ENCODE data around the gene LMO1. TPM values are rescaled to one million over a fixed set of nuclear protein-coding genes. Genes with fewer than 3 reads are reported as not detected.

Gene LMO1
- total and polyA plus RNA-seq, 5 donors = 0.34 to 0.51 TPM; not detected in 3

GRCh38 chr11:8271106-8271886, 7.6 kb upstream of the LMO1 start:
- ATAC-seq (no peak), DNase-seq (no peak)
- intact Hi-C loops (cut with DNase I) = no loop called here
- H3K27me3 ChIP-seq (ENCODE audit: control insufficient read depth, insufficient read depth) = no peaks in the 10 kb centered on the region
- no peaks in the 10 kb centered on the region for H3K9me3 ChIP-seq (ENCODE audit: control insufficient read depth, low read length)
- H3K4me3 ChIP-seq (ENCODE audit: low read length) = no peak overlapping the region
- no peak overlapping the region for H3K27ac ChIP-seq (ENCODE audit: low read length)
- 91% methylated on average over 5 of the region's 5 CpGs for WGBS
- H3K4me1 ChIP-seq (ENCODE audit: control insufficient read depth, insufficient read depth, low read length) = no peaks in the 10 kb centered on the region

GRCh38 chr11:8269636-8270035, 6.0 kb upstream of the LMO1 start:
- Histone ChIP-seq H3K4me3 (ENCODE audit: low read length) (no peak overlapping the region), H3K4me1 (ENCODE audit: control insufficient read depth, insufficient read depth, low read length) (no peaks in the 10 kb centered on the region), H3K27me3 (ENCODE audit: control insufficient read depth, insufficient read depth) (no peaks in the 10 kb centered on the region), H3K27ac (ENCODE audit: low read length) (no peak overlapping the region), H3K9me3 (ENCODE audit: control insufficient read depth, low read length) (no peaks in the 10 kb centered on the region)
- no peak for ATAC-seq
- 73% methylated on average over 5 of the region's 5 CpGs for WGBS
- no peak for DNase-seq
- intact Hi-C loops (cut with DNase I) = no loop called here

GRCh38 chr11:8268530-8269400, 5.1 kb upstream of the LMO1 start:
- Histone ChIP-seq H3K4me3 (ENCODE audit: low read length) (peak overlapping the region; percentile 71), H3K4me1 (ENCODE audit: control insufficient read depth, insufficient read depth, low read length) (no peaks in the 10 kb centered on the region), H3K27ac (ENCODE audit: low read length) (no peak overlapping the region), H3K27me3 (ENCODE audit: control insufficient read depth, insufficient read depth) (no peaks in the 10 kb centered on the region), H3K9me3 (ENCODE audit: control insufficient read depth, low read length) (no peaks in the 10 kb centered on the region)
- no peak for DNase-seq
- WGBS = 9% methylated on average over 65 of the region's 65 CpGs
- intact Hi-C loops (cut with DNase I) = no loop called here
- peak in 1 of 2 donors; percentile 27 for ATAC-seq

GRCh38 chr11:8267831-8268529, 4.3 kb upstream of the LMO1 start:
- no peaks in the 10 kb centered on the region for H3K9me3 ChIP-seq (ENCODE audit: control insufficient read depth, low read length)
- intact Hi-C loops (cut with DNase I) = no loop called here
- ATAC-seq = peak; percentile 11 to 14
- H3K27me3 ChIP-seq (ENCODE audit: control insufficient read depth, insufficient read depth) = no peaks in the 10 kb centered on the region
- no peak for DNase-seq
- no peak overlapping the region for H3K27ac ChIP-seq (ENCODE audit: low read length)
- no peaks in the 10 kb centered on the region for H3K4me1 ChIP-seq (ENCODE audit: control insufficient read depth, insufficient read depth, low read length)
- H3K4me3 ChIP-seq (ENCODE audit: low read length) = peak overlapping the region; percentile 71
- 3% methylated on average over 74 of the region's 74 CpGs for WGBS

GRCh38 chr11:8267280-8267679, 3.6 kb upstream of the LMO1 start:
- ATAC-seq = no peak
- no peaks in the 10 kb centered on the region for H3K4me1 ChIP-seq (ENCODE audit: control insufficient read depth, insufficient read depth, low read length)
- intact Hi-C loops (cut with DNase I) = no loop called here
- H3K9me3 ChIP-seq (ENCODE audit: control insufficient read depth, low read length) = no peaks in the 10 kb centered on the region
- H3K4me3 ChIP-seq (ENCODE audit: low read length) = no peak overlapping the region
- no peaks in the 10 kb centered on the region for H3K27me3 ChIP-seq (ENCODE audit: control insufficient read depth, insufficient read depth)
- no peak for DNase-seq
- H3K27ac ChIP-seq (ENCODE audit: low read length) = no peak overlapping the region
- 87% methylated on average over 5 of the region's 5 CpGs for WGBS

- no peaks in the 10 kb centered on the region for H3K27me3 ChIP-seq (ENCODE audit: control insufficient read depth, insufficient read depth)
- WGBS = 90% methylated on average over 11 of the region's 11 CpGs
- ATAC-seq (no peak), DNase-seq (no peak)
- H3K9me3 ChIP-seq (ENCODE audit: control insufficient read depth, low read length) = no peaks in the 10 kb centered on the region
- H3K4me3 ChIP-seq (ENCODE audit: low read length) = no peak overlapping the region
- H3K27ac ChIP-seq (ENCODE audit: low read length) = no peak overlapping the region
- intact Hi-C loops (cut with DNase I) = no loop called here
- H3K4me1 ChIP-seq (ENCODE audit: control insufficient read depth, insufficient read depth, low read length) = no peaks in the 10 kb centered on the region
These were observed 2.9 kb upstream of the LMO1 start for GRCh38 chr11:8266246-8267241.

- no peak for DNase-seq
- H3K4me3 ChIP-seq (ENCODE audit: low read length) = no peak overlapping the region
- no peak overlapping the region for H3K27ac ChIP-seq (ENCODE audit: low read length)
- no peaks in the 10 kb centered on the region for H3K9me3 ChIP-seq (ENCODE audit: control insufficient read depth, low read length)
- no peaks in the 10 kb centered on the region for H3K4me1 ChIP-seq (ENCODE audit: control insufficient read depth, insufficient read depth, low read length)
- ATAC-seq = no peak
- 61% methylated on average over 6 of the region's 6 CpGs for WGBS
- intact Hi-C loops (cut with DNase I) = no loop called here
- H3K27me3 ChIP-seq (ENCODE audit: control insufficient read depth, insufficient read depth) = no peaks in the 10 kb centered on the region
These were observed 2.1 kb upstream of the LMO1 start for GRCh38 chr11:8265681-8266241.

GRCh38 chr11:8263109-8263768, 439 bp downstream of the LMO1 start:
- intact Hi-C loops (cut with DNase I) = loop anchor here in 2 of 4 donors (5.0 kb wide), 1 partner anchor 36 kb away; no protein-coding TSS in a partner anchor
- Histone ChIP-seq H3K4me1 (ENCODE audit: control insufficient read depth, insufficient read depth, low read length) (no peaks in the 10 kb centered on the region), H3K4me3 (ENCODE audit: low read length) (peak overlapping the region; percentile 66), H3K9me3 (ENCODE audit: control insufficient read depth, low read length) (no peaks in the 10 kb centered on the region), H3K27ac (ENCODE audit: low read length) (no peak overlapping the region), H3K27me3 (ENCODE audit: control insufficient read depth, insufficient read depth) (no peaks in the 10 kb centered on the region)
- ATAC-seq = peak in 1 of 2 donors; percentile 5
- no peak for DNase-seq
- under 1% methylated on average over 53 of the region's 53 CpGs for WGBS

GRCh38 chr11:8262552-8263108, 1.0 kb downstream of the LMO1 start:
- DNase-seq (peak; percentile 46 to 73 (median 70)), ATAC-seq (peak; percentile 52 to 65)
- no peaks in the 10 kb centered on the region for H3K9me3 ChIP-seq (ENCODE audit: control insufficient read depth, low read length)
- peak overlapping the region; percentile 66 for H3K4me3 ChIP-seq (ENCODE audit: low read length)
- WGBS = under 1% methylated on average over 66 of the region's 66 CpGs
- no peaks in the 10 kb centered on the region for H3K27me3 ChIP-seq (ENCODE audit: control insufficient read depth, insufficient read depth)
- H3K27ac ChIP-seq (ENCODE audit: low read length) = no peak overlapping the region
- H3K4me1 ChIP-seq (ENCODE audit: control insufficient read depth, insufficient read depth, low read length) = no peaks in the 10 kb centered on the region
- intact Hi-C loops (cut with DNase I) = loop anchor here in 2 of 4 donors (5.0 kb wide), 1 partner anchor 35 kb away; no protein-coding TSS in a partner anchor
